ENCODE measurements around the gene YIPF2. TPM values are rescaled to one million over a fixed set of nuclear protein-coding genes. Genes with fewer than 3 reads are reported as not detected.

Gene YIPF2
- polyA plus RNA-seq, 2 donors = 37.3 to 47.7 TPM

DNA sequence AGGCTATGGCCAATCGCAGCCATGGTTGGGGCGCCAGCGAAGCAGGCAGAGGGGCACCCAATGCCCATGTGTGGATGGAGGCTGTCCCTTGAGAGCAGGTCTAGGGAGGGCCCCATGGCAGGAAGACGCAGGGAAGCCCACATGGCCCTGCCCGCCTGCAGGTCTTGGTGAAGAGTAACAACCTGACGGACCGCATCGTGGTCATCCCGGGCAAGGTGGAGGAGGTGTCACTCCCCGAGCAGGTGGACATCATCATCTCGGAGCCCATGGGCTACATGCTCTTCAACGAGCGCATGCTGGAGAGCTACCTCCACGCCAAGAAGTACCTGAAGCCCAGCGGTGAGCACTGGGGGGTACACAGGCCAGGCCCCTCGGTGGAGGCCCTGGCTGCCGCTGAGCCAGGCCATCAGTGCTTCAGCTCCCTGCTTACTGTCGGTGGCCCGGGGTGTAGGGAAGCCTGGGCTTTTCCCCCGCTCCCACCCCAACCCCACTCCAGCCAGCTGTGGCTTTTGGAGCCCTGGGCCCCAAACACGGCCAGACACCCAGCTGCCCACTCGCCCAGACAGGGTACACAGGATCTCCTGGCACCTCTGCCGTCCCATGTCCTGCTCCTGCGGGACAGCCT, 14.6 kb downstream of the YIPF2 start:
- peak overlapping the region in 1 of 2 donors; percentile 44 for H3K27ac ChIP-seq (ENCODE audit: low read depth in 2 of 2, low read length in 1 of 2)
- H3K36me3 ChIP-seq (ENCODE audit: control insufficient read depth in 2 of 2, insufficient read depth in 2 of 2, low read length in 1 of 2) = peaks cover 6 to 39% of the 10 kb centered on the region in 2 donors
- H3K4me3 ChIP-seq (ENCODE audit: low read depth in 1 of 2, low read length in 2 of 2) = no peak overlapping the region
- peaks cover 4 to 17% of the 10 kb centered on the region in 2 donors for H3K4me1 ChIP-seq (ENCODE audit: control insufficient read depth in 2 of 2, insufficient read depth in 2 of 2, low read length in 1 of 2)
- 94% methylated on average over 21 to 24 of the region's 24 CpGs for WGBS, 2 donors
- H3K27me3 ChIP-seq (ENCODE audit: control insufficient read depth in 1 of 2, insufficient read depth in 2 of 2, low read length in 2 of 2) = no peaks in the 10 kb centered on the region
- H3K9me3 ChIP-seq (ENCODE audit: control insufficient read depth in 2 of 2, insufficient read depth in 1 of 2, low read depth in 1 of 2, low read length in 1 of 2) = no peaks in the 10 kb centered on the region

DNA sequence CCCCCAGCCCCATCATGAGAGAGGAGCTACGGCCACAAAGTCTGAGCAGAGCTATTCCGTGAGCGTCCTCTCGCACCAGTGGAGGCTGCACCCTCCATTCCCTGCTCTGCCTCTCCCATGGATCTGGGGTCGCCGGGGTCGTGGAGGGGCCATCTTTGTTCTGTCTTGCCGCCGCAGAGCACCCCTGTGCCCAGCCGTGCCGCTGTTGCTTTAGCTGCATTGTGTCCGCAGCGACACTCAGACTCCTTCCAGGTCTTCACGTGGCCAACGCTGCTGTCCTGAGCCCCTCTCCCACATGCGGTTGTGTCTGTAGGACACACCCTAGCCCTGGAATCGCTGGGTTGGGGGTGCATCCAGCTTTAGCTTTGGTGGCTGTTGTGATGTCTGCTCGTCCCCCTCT, 15.8 kb downstream of the YIPF2 start:
- H3K27ac ChIP-seq (ENCODE audit: low read depth in 2 of 2, low read length in 1 of 2) = no peak overlapping the region
- H3K4me3 ChIP-seq (ENCODE audit: low read depth in 1 of 2, low read length in 2 of 2) = no peak overlapping the region
- H3K4me1 ChIP-seq (ENCODE audit: control insufficient read depth in 2 of 2, insufficient read depth in 2 of 2, low read length in 1 of 2) = peaks cover 4 to 17% of the 10 kb centered on the region in 2 donors
- 94 to 96% methylated on average over 18 of the region's 18 CpGs for WGBS, 2 donors
- no peaks in the 10 kb centered on the region for H3K9me3 ChIP-seq (ENCODE audit: control insufficient read depth in 2 of 2, insufficient read depth in 1 of 2, low read depth in 1 of 2, low read length in 1 of 2)
- H3K36me3 ChIP-seq (ENCODE audit: control insufficient read depth in 2 of 2, insufficient read depth in 2 of 2, low read length in 1 of 2) = peaks cover 11 to 47% of the 10 kb centered on the region in 2 donors
- no peaks in the 10 kb centered on the region for H3K27me3 ChIP-seq (ENCODE audit: control insufficient read depth in 1 of 2, insufficient read depth in 2 of 2, low read length in 2 of 2)

DNA sequence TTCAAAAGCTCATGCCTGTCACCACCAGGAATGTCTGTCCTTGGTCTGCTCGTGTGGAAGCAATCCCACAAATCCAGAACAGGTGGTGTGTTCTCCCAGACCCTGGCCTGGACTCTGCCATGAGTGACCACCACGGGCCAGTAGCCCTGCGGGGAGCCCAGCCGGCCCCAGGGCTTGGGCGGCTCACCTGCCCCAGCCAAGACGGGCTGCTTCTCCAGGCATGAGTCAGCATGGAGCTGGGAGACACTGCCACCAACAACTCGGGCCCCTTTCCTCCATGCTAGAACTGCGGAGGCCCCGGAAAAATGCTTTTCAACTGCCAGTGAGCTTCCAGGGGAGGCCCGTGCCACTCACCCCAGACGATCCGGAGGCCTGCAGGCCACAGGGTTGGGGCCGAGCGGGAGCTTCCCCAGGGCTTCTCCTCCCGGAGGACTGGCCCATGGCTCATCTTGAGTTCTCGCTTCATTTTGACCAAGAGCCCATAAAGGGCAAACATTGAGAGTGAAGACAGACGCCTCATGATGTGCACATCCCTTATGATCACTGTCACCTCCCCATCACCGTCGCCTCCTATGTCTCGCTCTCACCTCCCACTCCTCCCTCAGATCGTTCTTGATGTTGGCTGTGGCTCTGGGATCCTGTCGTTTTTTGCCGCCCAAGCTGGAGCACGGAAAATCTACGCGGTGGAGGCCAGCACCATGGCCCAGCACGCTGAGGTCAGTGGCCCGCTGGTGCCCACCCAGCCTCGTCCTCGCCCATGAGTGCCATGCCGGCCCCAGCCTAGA, 16.7 kb downstream of the YIPF2 start:
- Histone ChIP-seq H3K4me3 (ENCODE audit: low read depth in 1 of 2, low read length in 2 of 2) (no peak overlapping the region), H3K4me1 (ENCODE audit: control insufficient read depth in 2 of 2, insufficient read depth in 2 of 2, low read length in 1 of 2) (peaks cover 4 to 17% of the 10 kb centered on the region in 2 donors), H3K27ac (ENCODE audit: low read depth in 2 of 2, low read length in 1 of 2) (no peak overlapping the region), H3K9me3 (ENCODE audit: control insufficient read depth in 2 of 2, insufficient read depth in 1 of 2, low read depth in 1 of 2, low read length in 1 of 2) (no peaks in the 10 kb centered on the region), H3K36me3 (ENCODE audit: control insufficient read depth in 2 of 2, insufficient read depth in 2 of 2, low read length in 1 of 2) (peaks cover 11 to 48% of the 10 kb centered on the region in 2 donors), H3K27me3 (ENCODE audit: control insufficient read depth in 1 of 2, insufficient read depth in 2 of 2, low read length in 2 of 2) (no peaks in the 10 kb centered on the region)
- WGBS, 2 donors = 90 to 92% methylated on average over 31 of the region's 31 CpGs

DNA sequence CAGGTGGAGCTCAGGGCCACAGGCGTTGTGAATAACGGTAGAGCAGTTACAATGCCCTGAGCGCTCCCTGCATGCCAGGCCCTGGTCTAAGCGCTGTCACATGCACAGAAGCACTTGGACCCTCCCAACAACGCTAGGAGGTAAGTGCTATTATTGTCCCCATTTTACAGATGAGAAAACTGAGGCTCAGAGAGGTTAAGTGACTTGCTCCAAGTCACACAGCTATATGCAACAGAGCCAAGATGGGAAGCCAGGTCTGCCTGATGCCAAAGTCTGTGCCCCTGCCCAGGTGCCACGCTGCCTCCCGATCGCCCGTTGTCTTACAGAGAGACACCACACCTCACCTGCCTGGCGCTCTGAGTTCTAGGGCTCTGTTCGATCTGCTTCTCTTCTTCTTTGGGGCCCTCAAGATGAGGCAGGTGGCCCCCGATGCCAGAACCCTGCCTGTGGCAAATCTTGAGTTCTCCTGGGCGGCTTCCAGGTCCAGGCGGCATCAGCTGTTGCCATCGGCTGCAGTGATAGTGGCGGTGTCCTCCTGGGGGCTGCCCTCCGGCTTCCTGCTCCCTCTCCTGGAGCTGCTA, 20.0 kb downstream of the YIPF2 start:
- Histone ChIP-seq H3K36me3 (ENCODE audit: control insufficient read depth in 2 of 2, insufficient read depth in 2 of 2, low read length in 1 of 2) (peaks cover 11 to 37% of the 10 kb centered on the region in 2 donors), H3K27ac (ENCODE audit: low read depth in 2 of 2, low read length in 1 of 2) (no peak overlapping the region), H3K4me1 (ENCODE audit: control insufficient read depth in 2 of 2, insufficient read depth in 2 of 2, low read length in 1 of 2) (no peaks in the 10 kb centered on the region), H3K4me3 (ENCODE audit: low read depth in 1 of 2, low read length in 2 of 2) (no peak overlapping the region), H3K27me3 (ENCODE audit: control insufficient read depth in 1 of 2, insufficient read depth in 2 of 2, low read length in 2 of 2) (no peaks in the 10 kb centered on the region), H3K9me3 (ENCODE audit: control insufficient read depth in 2 of 2, insufficient read depth in 1 of 2, low read depth in 1 of 2, low read length in 1 of 2) (no peaks in the 10 kb centered on the region)
- WGBS, 2 donors = 90 to 94% methylated on average over 17 of the region's 17 CpGs

DNA sequence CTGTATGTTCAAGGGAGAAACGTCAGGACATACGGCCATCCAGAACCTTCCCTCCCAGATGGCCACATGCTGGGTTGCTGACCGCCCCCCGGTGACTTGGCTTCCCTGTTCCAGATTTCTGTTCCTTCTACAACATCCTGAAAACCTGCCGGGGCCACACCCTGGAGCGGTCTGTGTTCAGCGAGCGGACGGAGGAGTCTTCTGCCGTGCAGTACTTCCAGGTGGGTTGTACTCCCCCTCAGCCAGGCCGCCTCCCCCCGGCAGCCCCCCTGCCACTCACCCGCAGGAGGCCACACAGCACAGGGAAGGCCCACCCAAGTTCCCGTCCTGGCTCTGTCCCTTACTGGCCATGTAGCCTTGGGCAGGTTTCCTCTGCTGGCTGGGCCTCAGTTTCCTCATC, 20.5 kb downstream of the YIPF2 start:
- Histone ChIP-seq H3K4me1 (ENCODE audit: control insufficient read depth in 2 of 2, insufficient read depth in 2 of 2, low read length in 1 of 2) (no peaks in the 10 kb centered on the region), H3K36me3 (ENCODE audit: control insufficient read depth in 2 of 2, insufficient read depth in 2 of 2, low read length in 1 of 2) (peaks cover 11 to 35% of the 10 kb centered on the region in 2 donors), H3K27ac (ENCODE audit: low read depth in 2 of 2, low read length in 1 of 2) (no peak overlapping the region), H3K4me3 (ENCODE audit: low read depth in 1 of 2, low read length in 2 of 2) (no peak overlapping the region), H3K9me3 (ENCODE audit: control insufficient read depth in 2 of 2, insufficient read depth in 1 of 2, low read depth in 1 of 2, low read length in 1 of 2) (no peaks in the 10 kb centered on the region), H3K27me3 (ENCODE audit: control insufficient read depth in 1 of 2, insufficient read depth in 2 of 2, low read length in 2 of 2) (no peaks in the 10 kb centered on the region)
- WGBS, 2 donors = 91 to 94% methylated on average over 14 of the region's 14 CpGs

DNA sequence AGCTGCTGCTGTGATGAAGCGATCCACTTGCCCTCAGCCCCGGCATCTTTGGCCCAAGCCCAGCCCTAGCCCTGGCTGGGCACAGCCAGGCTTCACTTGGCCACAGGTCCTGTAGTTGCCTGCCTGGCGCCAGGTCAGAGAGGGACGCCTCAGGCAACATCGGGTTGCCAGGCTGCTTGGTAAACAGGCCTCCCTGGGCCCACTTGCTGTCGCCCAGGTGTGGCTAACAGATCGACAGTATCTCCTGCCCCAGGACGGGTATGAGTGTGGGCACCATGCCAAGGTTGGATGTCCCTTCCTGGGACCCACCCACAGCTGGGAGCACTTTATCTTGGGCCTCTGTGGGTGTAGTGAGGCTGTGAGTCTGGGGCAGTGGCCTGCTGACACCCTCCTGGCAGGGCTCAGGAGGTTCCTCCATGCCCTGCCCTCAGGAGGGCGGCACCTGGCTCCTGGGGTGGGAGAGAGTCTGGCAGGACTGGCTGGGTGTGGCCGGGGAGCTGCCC, 29.2 kb downstream of the YIPF2 start:
- Histone ChIP-seq H3K4me1 (ENCODE audit: control insufficient read depth in 2 of 2, insufficient read depth in 2 of 2, low read length in 1 of 2) (peaks cover 6 to 23% of the 10 kb centered on the region in 2 donors), H3K9me3 (ENCODE audit: control insufficient read depth in 2 of 2, insufficient read depth in 1 of 2, low read depth in 1 of 2, low read length in 1 of 2) (no peaks in the 10 kb centered on the region), H3K4me3 (ENCODE audit: low read depth in 1 of 2, low read length in 2 of 2) (no peak overlapping the region), H3K27me3 (ENCODE audit: control insufficient read depth in 1 of 2, insufficient read depth in 2 of 2, low read length in 2 of 2) (no peaks in the 10 kb centered on the region), H3K27ac (ENCODE audit: low read depth in 2 of 2, low read length in 1 of 2) (peak overlapping the region; percentile 88 to 90), H3K36me3 (ENCODE audit: control insufficient read depth in 2 of 2, insufficient read depth in 2 of 2, low read length in 1 of 2) (no peaks in the 10 kb centered on the region)
- WGBS, 2 donors = 40 to 43% methylated on average over 10 of the region's 10 CpGs

DNA sequence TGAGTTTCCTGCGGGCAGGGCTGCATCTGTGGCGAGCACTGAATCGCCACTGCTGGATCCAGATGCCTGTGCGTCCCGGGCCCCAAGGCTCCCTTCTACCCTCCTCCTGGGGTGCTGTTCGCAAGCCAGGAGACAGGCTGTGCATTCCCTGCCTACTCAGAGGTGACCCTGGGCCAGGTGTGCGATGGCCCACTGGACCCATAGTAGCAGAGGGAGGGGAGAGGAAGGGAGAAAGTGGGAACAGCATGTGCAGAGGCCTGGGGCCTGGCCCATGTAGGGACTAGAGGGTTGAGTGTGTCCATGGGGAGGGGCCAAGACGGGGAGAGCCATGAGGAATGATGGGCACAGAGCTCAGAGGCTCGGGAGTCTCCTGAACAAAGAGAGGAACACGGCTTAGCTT, 29.8 kb downstream of the YIPF2 start:
- peaks cover 6 to 26% of the 10 kb centered on the region in 2 donors for H3K4me1 ChIP-seq (ENCODE audit: control insufficient read depth in 2 of 2, insufficient read depth in 2 of 2, low read length in 1 of 2)
- WGBS, 2 donors = 53 to 56% methylated on average over 10 of the region's 10 CpGs

DNA sequence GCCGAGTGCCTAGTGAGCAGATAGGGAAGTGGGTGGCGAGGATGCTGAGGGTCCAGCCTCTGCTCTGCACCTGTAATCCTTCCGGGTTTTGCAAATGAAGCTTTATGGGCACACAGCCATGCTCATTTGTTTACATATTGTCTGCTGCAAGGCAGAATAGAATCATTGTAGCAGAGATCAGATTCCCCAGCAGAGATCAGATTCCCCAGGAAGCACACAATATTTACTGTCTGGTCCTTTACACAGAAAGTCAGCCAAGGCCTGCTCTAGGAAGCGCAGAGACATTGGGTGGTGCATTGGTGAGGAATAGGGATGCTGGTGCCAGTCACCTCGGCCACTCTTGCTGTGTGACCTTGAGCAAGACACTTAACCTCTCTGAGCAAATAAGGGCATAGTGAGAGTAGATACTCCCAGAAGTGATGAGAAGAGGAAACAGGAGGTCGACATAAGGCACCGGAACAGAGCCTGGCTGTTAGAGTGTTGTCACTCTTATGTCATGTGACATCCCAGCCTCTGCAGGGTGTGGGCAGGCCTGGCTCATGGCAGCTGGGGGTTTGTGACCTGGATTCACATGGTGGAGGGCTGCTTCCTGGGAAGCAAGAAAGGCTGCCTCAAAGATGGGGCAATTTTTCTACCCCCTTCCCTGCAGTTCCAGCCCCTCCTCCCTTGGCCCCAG, 31.4 kb downstream of the YIPF2 start:
- Histone ChIP-seq H3K4me1 (ENCODE audit: control insufficient read depth in 2 of 2, insufficient read depth in 2 of 2, low read length in 1 of 2) (peaks cover 6 to 29% of the 10 kb centered on the region in 2 donors), H3K27ac (ENCODE audit: low read depth in 2 of 2, low read length in 1 of 2) (no peak overlapping the region)
- WGBS, 2 donors = 54 to 55% methylated on average over 7 of the region's 7 CpGs

More for the DNA sequence above, 29.8 kb downstream of the YIPF2 start:
- Histone ChIP-seq H3K27me3 (ENCODE audit: control insufficient read depth in 1 of 2, insufficient read depth in 2 of 2, low read length in 2 of 2) (no peaks in the 10 kb centered on the region), H3K36me3 (ENCODE audit: control insufficient read depth in 2 of 2, insufficient read depth in 2 of 2, low read length in 1 of 2) (no peaks in the 10 kb centered on the region), H3K27ac (ENCODE audit: low read depth in 2 of 2, low read length in 1 of 2) (peak overlapping the region; percentile 88 to 90), H3K9me3 (ENCODE audit: control insufficient read depth in 2 of 2, insufficient read depth in 1 of 2, low read depth in 1 of 2, low read length in 1 of 2) (no peaks in the 10 kb centered on the region), H3K4me3 (ENCODE audit: low read depth in 1 of 2, low read length in 2 of 2) (no peak overlapping the region)

DNA sequence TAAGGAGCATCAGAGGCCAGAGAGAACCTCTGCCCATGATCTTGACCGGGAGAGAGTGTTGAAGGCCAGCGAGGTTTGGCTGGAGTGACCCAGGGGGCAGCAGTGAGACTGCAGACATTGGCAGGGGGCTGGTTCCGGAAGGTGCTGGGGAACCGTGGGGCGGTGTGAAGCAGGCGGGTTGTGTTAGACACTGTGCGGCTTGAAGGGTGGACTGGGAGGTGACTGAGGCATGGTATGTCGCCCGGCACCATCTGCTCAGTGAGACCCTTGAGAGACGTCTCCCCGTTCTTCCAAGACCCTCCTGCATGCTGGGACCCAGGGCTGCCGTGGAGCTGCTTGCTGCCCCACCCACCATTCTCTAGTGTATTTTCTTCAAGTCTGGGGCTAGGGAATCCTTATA, 32.5 kb downstream of the YIPF2 start:
- Histone ChIP-seq H3K27ac (ENCODE audit: low read depth in 2 of 2, low read length in 1 of 2) (no peak overlapping the region), H3K4me3 (ENCODE audit: low read depth in 1 of 2, low read length in 2 of 2) (no peak overlapping the region), H3K36me3 (ENCODE audit: control insufficient read depth in 2 of 2, insufficient read depth in 2 of 2, low read length in 1 of 2) (no peaks in the 10 kb centered on the region), H3K27me3 (ENCODE audit: control insufficient read depth in 1 of 2, insufficient read depth in 2 of 2, low read length in 2 of 2) (no peaks in the 10 kb centered on the region), H3K9me3 (ENCODE audit: control insufficient read depth in 2 of 2, insufficient read depth in 1 of 2, low read depth in 1 of 2, low read length in 1 of 2) (no peaks in the 10 kb centered on the region), H3K4me1 (ENCODE audit: control insufficient read depth in 2 of 2, insufficient read depth in 2 of 2, low read length in 1 of 2) (peaks cover 6 to 33% of the 10 kb centered on the region in 2 donors)
- WGBS, 2 donors = 88 to 93% methylated on average over 12 of the region's 12 CpGs

More for the DNA sequence above, 31.4 kb downstream of the YIPF2 start:
- H3K27me3 ChIP-seq (ENCODE audit: control insufficient read depth in 1 of 2, insufficient read depth in 2 of 2, low read length in 2 of 2) = no peaks in the 10 kb centered on the region
- no peak overlapping the region for H3K4me3 ChIP-seq (ENCODE audit: low read depth in 1 of 2, low read length in 2 of 2)
- H3K36me3 ChIP-seq (ENCODE audit: control insufficient read depth in 2 of 2, insufficient read depth in 2 of 2, low read length in 1 of 2) = no peaks in the 10 kb centered on the region
- no peaks in the 10 kb centered on the region for H3K9me3 ChIP-seq (ENCODE audit: control insufficient read depth in 2 of 2, insufficient read depth in 1 of 2, low read depth in 1 of 2, low read length in 1 of 2)

All from esophagus (tissue), 2 donors.